Lower leg skin (tissue), 3 donors: ENCODE data around the gene ACOT4.
"Not testable (repeated sequence)": the region's sequence is repeated elsewhere in the genome, so short reads cannot be mapped to it uniquely, and the experiment has no call there.

Experiments used
- POLR2A ChIP-seq, 2 donors: fragments of 450-650 bp; IDR thresholded peaks; one replicate each; pipeline ENCODE4 v1.6.1; 2016 to 2017; ENCODE audit warnings: antibody characterized with exemption in 2 of 2, mild to moderate bottlenecking in 1 of 2, moderate library complexity in 1 of 2
- TF ChIP-seq, protein P1 (sequence below), 3 donors: fragments of 450-650 bp; IDR thresholded peaks; one replicate each; pipeline ENCODE4 v1.5.1; 2016; ENCODE audit warnings: antibody characterized with exemption in 3 of 3, mild to moderate bottlenecking in 3 of 3, moderate library complexity in 2 of 3

GRCh38 chr14:73549889-73550524 lies 41.7 kb upstream of the ACOT4 start:
- TF ChIP-seq, protein P1, sequence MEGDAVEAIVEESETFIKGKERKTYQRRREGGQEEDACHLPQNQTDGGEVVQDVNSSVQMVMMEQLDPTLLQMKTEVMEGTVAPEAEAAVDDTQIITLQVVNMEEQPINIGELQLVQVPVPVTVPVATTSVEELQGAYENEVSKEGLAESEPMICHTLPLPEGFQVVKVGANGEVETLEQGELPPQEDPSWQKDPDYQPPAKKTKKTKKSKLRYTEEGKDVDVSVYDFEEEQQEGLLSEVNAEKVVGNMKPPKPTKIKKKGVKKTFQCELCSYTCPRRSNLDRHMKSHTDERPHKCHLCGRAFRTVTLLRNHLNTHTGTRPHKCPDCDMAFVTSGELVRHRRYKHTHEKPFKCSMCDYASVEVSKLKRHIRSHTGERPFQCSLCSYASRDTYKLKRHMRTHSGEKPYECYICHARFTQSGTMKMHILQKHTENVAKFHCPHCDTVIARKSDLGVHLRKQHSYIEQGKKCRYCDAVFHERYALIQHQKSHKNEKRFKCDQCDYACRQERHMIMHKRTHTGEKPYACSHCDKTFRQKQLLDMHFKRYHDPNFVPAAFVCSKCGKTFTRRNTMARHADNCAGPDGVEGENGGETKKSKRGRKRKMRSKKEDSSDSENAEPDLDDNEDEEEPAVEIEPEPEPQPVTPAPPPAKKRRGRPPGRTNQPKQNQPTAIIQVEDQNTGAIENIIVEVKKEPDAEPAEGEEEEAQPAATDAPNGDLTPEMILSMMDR (IDR thresholded peaks at IDR 0.05): not testable (repeated sequence)
- not testable (repeated sequence) for TF ChIP-seq POLR2A (IDR thresholded peaks at IDR 0.05)
